GM21529 (cell line): Measurements from ENCODE around the gene TRIM44.
"Not testable (repeated sequence)": the region's sequence is repeated elsewhere in the genome, so short reads cannot be mapped to it uniquely, and the experiment has no call there.

ENCODE experiments used
- ATAC-seq: cut with Tn5 transposase; IDR thresholded peaks from one replicate; pipeline ENCODE4 v1.9.1; 2021; ENCODE audit not compliant: unreplicated experiment

TRIM44 gene

DNA sequence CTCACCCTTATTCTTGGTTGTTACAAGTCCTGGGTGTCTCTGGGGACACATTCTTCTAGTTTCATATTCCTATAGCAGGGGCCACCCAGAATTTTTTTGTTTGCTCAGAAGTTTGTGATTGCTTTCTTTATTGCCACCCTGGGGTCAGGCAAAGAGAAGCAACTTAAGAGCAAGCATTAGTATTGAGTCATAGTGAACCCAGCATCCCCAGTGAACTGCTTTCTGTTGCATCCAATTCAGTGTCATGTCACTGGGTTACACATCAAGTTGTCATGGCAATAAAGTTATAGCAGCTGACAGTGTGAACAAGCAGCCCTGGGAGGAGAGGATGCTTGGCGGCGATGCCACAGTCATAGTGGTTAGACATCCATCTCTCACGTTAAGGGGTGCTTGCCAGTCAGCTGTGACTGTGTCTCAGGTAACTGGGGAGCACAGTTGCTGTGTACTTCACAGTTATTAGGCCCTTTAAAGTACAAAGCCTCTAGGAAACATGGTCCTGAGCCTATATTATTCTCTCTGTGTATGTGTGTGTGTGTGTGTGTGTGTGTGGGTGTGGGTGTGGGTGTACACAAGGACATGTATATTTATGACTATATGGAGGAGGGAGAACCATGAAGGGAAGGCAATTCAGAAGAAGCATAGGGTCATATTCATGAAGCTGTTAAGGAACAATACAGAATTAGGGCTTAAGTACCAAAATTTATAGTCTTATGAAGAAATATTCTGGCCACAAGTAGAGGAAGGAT, 52.5 kb downstream of the TRIM44 start:
- ATAC-seq = peak; percentile 79

DNA sequence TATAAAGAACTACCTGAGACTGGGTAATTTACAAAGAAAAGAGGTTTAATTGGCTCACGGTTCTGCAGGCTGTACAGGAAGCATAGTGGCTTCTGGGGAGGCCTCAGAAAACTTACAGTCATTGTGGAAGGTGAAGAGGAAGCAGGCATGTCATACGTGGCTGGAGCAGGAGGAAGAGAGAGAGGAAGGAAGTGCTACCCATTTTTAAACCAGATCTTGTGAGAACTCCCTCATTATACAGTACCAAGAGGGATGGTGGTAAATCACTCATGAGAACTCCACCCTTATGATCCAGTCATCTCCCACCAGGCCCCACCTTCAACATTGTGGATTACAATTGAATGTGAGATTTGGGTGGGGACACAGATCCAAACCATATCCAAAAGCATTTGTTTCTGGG, 53.1 kb downstream of the TRIM44 start:
- ATAC-seq = not testable (repeated sequence)

DNA sequence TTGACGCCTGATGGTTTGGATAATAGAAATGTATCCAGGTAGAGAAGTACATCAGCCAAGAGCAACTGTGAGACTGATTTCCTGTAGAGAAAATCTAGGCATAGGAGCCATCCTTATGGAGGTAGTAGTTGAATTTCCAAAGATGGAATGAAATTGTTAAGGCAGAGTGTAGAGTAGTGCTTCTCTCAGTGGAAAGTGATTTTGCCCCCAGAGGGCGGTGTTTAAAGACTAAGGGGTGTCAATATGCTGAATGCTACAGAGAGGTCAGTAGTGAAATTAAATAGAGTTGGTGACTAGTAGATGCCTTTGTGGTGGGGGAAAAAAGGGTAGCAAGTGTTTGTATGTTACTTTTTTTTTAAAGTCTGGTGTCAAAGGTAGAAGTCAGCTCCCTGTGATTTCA, 54.5 kb downstream of the TRIM44 start:
- ATAC-seq = no peak

DNA sequence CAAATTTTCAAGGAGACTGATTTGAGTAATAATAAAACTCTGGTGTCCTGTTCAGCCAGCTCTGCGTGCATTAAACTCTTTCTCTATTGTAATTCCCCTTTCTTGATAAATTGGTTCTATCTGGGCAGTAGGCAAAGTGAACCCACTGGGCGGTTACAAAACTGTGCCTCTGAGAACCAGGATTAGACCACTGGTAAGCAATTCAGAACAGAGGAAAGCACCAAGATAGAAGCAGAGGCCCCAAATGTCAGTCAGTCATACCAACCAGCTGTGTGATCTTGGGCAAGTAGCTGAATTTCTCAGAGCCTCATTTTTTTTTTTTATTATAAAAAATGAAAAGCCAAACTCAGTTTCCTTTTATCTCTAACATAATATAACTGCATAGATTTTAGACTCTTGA, 54.9 kb downstream of the TRIM44 start:
- ATAC-seq = no peak

DNA sequence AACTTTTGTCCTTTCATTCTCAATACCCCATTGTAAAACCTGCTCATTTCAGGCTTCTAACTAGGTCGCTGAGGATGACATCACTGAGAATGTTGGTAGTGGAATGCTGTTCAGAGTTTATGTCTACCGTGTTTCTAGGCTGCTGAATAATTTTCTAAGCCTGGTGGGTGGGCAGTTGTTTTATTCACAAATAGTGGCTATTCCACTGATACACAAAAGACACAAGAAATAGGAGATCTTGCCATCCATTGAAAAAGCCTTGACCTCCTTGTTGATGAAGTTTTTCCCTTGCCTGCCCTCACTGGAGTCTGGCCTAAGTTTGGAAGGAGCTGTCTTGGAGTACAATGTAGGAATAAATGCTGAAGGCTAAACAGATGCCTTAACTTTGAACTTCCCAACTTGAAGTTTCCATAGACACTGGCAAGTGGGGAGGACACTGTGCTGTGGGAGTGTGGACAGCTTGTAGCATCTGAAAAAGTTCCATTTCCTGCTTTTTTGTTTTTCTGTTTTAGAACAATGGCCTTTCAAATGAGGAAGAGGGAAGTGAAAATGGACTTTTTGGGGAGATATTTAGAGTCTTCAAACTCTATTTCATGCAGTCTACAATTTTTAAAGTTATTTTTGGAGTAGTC, 59.2 kb downstream of the TRIM44 start:
- peak; percentile 71 for ATAC-seq

DNA sequence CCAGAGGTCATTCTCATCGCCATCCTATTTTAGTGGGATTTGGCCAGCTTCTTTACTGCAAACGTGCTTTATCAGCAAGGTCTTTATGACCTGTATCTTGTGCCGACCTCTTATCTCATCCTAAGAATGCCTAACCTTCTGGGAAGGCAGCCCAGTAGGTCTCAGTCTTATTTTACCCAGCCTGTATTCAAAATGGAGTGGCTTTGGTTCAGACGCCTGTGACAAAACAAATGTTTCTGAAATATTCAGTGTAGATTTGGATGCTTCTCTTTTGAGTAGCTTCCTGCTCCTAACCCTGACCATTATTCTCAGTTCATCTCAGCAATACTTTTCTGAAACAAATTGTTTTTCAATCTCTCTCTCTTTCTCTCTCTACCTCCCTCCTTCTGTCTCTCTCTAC, 60.1 kb downstream of the TRIM44 start:
- no peak for ATAC-seq

DNA sequence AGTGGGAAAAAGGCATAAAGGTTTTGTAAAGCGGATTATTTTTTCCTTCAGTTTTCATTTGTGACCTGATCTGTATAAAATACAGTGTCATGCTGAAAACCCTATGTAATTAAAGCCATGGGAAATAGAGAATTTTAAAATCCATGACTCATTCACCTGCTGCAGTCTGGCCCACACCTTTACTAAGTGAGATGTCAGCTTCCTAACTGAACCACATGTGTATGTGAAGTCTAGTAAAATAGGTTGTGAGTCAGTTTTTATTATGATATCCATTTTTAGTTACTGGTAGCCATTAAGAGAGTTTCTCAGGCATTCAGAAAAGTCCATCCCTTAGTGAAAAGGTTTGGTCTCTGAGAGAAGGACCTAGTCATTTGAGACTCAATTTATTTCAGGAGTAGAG, 60.9 kb downstream of the TRIM44 start:
- no peak for ATAC-seq

DNA sequence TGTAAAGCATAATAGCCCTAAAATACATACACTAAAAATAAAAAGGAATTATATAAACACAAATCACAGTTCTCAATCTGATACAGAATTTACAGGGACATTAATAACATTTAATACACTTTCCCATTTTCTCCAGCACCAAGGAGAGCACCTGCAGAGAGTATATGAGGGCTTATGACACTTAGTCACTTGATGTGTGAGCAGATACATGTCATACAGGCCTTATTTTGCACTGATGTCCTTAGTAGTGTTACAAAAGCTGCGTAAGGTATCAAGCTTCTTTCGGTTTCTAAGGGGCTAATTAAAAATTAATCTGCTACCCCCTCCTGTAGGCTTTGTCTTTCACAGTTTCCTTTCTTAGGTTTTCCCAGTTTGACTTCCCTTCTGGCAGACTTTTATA, 61.3 kb downstream of the TRIM44 start:
- no peak for ATAC-seq

DNA sequence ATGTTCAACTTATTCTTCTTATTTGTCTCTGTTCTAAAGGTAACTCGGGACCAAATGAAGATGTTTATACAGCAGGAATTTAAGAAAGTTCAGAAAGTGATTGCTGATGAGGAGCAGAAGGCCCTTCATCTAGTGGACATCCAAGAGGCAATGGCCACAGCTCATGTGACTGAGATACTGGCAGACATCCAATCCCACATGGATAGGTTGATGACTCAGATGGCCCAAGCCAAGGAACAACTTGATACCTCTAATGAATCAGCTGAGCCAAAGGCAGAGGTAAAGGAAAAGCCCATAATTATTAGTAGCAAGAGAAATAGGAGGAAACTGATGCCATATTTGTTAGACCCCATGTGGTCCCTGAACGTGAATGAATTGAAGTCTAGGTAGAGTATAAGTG, 63.3 kb downstream of the TRIM44 start:
- no peak for ATAC-seq

DNA sequence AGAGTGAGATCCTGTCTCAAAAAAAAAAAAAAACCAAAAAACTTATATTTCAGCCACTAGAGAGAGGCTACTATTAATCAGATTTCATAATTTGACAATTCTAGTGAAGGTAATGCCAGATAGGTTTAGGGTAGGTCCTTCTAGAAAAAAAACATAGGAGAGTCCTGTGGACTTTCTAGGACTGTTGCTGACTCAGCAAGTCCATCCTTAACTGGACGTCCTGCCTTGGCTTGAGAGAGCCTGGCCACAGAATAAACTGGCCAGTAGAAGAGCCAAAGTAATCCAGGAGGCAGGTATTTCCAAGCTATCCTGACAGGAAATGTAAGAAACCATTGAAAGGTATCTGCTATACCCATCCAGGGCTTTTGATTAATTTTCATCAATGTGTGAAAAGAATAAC, 64.6 kb downstream of the TRIM44 start:
- ATAC-seq = no peak

DNA sequence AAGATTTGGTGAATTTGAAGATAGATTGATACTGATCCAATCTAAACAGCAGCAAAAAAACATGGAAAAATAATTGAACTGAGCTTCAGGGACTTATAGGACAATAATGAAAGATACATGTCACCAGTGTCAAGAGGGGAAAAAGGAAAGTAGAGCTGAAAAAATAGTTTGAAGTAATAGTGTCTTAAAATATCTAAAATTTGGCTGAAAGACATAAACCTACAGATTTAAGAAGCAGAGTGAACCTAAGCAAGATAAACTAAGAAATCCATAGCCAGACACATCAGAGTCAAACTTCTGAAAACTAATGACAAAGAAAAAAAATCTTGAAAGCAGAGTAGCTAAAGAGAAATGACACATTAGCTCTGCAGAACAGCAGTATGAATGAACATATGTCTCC, 67.7 kb downstream of the TRIM44 start:
- ATAC-seq = no peak

DNA sequence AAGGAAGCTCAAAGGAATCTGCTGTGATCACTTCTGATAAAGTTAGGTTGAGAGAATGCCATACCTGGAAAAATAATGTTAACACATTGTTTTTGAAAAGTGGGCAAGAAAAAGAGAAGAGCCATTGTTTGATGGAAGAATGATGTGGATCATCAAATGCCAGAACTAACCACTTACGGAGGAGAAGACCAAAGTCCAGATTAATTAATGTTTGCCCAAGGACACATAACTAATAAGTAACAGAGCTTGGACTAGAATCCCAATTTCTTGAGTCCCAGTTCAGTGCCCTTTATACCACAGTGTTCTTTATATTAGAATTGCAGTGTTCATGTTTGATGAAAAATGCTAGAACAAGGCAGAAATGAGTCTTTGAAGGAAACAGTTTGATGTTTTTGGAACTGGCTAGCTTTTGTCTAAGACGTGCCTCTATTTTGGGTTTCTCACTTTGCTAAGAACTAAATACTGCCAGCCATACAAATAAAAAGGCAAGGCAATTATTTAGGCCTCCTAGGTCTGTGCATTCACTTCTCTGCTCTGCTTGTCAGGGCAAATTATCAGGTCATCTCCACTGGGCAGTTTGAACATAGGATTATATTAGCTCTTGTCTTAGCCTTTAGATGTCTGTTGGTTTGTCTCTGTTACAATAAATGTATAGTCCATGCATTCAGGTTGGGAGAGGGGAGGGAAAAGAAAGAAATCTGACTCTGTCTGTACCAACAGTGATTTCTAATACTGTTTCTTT, 72.3 kb downstream of the TRIM44 start:
- ATAC-seq = no peak

DNA sequence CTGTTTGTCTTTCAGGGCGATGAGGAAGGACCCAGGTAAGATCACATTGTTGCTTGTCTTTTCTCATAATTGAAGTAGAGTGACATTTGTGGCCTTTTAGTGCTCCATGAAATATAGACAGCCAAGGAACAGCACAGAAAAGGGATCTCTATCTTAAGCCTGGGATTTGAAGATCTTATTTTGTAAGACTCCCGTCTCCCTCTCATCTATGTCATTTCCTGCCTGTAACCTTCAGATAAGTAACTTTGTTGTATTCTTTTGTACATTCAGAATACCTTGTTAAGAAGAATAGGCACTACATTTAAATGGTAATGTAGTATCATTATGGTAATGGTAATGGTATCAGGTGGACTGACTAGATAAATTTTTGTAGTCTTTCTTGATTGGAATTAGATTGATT, 72.8 kb downstream of the TRIM44 start:
- no peak for ATAC-seq

DNA sequence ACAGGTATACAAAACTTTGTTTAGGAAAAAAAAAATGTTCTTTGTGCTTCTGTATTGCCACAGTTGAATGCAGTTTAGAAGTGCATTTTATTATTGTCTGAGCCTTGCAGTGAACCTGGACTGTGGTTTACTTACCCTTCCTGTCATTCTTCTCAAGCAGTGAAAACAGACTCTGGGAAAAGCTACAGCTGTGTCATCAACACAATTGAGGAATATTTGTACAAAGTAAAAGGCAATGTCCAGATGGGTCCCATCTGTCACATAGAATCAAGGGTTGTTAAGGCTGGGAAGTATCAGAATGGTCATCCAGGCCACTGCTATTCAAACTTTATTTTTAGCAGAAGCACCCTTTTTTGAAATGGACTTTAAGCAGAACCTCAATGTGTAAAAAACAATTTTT, 73.3 kb downstream of the TRIM44 start:
- no peak for ATAC-seq

DNA sequence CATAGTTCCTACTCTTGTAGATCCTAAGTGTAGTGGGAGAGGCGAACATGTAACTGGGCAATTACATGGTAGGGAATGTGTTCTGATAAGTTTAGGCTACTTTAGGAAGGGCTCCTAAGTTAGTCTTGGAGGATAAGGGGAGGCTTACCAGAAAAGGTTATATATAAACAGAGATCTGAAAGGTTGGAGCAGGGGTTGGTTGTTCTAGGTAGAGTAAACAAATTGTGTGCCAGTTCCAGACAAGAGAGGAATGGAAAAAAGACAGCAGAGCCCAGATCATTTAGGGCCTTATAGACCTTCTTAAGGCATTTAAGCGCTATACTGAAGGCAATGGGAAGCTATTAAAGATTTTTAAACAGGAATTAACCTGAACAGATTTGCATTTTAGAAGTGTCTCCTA, 74.4 kb downstream of the TRIM44 start:
- ATAC-seq = no peak

DNA sequence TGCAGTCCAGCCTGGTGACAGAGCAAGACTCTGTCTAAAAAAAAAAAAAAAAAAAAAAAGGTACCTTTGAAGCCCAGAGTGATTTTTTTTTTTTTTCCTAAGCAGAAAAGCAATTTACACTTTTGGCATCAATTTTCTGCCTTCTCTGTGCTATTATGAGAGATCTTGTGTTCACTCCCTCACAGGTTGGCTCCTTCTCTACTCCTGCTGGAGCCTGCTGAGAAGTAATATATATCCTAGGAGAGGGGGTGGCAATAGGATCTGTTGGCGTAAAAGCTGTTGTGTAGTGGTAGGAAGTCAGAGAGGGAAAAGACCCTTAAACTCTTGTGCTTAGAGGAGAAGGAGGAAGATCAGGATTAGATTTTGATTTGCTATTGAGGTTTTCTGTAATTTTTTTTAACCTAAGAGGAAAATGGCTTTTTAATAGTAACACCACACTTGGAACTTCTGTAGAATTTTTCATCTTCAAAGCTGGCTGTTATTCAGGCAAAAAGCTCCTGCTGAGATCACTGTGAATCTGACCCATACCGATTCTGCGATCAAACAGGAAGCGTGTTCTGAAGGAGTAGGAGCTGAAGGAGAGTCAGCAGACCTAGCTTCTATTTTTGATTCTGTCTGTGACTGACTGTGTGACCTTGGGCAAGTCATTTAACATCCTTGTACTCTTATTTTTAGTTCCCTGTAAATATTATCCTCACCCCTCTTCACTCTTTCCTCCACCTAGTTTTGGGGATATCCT, 77.7 kb downstream of the TRIM44 start:
- ATAC-seq = no peak

DNA sequence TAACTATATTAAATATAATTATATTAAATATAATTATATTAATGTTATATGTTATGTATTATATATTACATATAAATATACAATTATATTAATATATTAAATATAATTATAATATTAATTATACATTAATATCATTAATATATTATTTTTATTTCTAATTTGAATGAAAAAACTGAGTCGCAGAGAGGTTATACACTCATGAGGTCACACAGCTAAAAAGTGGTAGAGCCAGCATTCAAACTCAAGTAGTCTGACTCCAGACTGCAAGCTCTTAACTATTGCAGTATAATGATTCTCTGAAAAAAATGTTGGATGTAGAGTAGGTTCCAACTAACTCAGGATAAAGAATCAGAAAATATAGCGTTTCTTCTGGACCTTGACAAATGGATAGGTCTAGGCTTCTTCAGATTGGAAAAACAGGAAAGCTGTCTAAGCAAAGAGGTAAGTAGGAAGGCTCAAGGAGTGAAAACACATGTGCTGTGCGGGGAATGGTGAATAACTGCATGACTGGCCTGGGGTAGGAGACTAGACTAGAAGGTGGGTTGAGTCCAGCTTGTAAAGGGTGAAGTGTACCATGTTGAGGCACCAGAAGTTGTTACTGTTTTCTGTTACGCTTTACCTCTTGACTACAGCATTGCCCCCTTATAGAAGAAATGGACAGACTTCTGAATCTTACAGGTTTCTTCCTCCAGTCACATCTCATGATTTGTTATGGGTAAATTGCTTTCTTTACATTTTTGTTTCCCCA, 80.3 kb downstream of the TRIM44 start:
- no peak for ATAC-seq

DNA sequence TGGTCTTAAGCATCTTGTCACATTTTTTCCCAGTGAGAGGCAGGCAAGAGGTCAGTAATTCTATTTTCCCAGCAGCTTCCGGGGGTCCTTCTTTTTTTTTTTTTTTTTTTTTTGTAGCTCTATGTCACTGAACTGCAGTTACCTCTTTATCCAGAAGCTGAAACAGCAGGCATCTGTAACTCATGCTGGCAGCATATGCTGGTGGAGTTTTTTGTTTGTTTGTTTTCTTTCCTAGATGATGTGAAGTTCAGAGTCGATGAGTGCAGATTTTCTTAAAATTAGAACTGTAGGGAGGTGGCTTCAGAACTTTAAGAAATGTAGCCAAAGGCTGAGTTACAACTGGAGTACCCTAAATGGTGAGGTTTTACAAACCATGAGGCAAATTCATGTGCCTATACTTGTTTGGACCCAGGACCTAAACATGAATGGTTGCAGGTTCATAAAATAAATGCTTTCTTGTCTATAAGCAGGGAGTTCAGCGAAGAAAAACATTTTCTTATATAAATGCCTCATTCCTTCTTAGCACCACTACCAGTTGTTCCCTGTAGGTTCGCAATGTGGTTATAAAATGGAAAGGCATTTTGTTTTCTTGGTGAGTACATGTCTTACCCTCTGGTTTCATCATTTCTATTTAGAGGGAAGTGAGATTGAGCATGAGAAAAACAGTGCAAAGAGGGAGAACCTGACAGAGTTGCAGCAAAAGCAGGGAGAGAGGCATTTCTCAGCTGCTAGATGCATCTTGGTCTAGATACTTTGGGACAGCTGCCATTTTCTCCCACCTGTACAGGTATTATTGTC, 84.0 kb downstream of the TRIM44 start:
- ATAC-seq = peak; percentile 86

DNA sequence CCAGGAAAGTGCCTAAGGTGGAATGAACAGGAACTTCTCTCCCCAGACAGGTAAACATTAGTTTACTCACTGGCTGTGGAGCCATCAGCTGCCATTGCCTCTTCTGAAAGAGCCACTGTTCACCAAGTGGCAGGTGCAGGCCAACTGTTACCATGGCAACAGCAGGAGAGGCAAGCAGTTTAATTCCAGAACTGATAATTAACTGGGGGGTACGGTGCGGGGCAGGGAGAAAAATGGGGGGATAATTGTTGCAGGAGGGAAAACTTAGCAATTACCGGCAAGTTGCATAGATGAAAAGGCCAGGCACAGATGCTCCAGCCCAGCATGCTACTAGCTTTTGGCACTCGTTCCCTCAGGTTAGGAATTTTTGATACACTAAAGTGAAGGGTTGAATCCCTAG, 85.1 kb downstream of the TRIM44 start:
- ATAC-seq = no peak

DNA sequence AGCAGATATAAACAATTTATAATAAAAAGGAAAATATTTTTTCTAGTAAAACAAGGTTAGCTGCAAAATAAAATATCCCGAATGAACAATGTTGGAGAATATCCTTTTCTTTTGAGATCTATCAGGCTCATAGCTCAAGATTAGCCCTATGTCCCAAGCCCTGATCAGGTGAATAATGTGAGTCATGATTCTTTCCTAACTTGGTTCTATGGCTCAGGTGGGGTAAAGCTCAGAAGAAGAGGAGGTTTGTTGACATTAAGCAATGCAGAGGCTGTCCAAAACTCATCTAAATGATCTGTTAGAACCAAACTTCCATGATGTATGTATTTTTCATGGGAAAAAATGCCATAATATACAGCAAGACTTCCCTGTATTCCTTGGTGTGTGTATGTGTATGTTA, 86.1 kb downstream of the TRIM44 start:
- ATAC-seq = no peak
